Measurements from ENCODE around the gene ZNRF2.

The ZNRF2 gene

GRCh38 chr7:30323006-30323355 lies 38.6 kb downstream of the ZNRF2 start:
- DNase-seq = no peak

GRCh38 chr7:30327813-30328212 lies 43.4 kb downstream of the ZNRF2 start:
- peak; percentile 14 for DNase-seq

- no peak for DNase-seq
Measured at GRCh38 chr7:30328381-30328780, 44.0 kb downstream of the ZNRF2 start.

- DNase-seq = no peak
Measured at GRCh38 chr7:30329716-30330115, 45.3 kb downstream of the ZNRF2 start.

DNA sequence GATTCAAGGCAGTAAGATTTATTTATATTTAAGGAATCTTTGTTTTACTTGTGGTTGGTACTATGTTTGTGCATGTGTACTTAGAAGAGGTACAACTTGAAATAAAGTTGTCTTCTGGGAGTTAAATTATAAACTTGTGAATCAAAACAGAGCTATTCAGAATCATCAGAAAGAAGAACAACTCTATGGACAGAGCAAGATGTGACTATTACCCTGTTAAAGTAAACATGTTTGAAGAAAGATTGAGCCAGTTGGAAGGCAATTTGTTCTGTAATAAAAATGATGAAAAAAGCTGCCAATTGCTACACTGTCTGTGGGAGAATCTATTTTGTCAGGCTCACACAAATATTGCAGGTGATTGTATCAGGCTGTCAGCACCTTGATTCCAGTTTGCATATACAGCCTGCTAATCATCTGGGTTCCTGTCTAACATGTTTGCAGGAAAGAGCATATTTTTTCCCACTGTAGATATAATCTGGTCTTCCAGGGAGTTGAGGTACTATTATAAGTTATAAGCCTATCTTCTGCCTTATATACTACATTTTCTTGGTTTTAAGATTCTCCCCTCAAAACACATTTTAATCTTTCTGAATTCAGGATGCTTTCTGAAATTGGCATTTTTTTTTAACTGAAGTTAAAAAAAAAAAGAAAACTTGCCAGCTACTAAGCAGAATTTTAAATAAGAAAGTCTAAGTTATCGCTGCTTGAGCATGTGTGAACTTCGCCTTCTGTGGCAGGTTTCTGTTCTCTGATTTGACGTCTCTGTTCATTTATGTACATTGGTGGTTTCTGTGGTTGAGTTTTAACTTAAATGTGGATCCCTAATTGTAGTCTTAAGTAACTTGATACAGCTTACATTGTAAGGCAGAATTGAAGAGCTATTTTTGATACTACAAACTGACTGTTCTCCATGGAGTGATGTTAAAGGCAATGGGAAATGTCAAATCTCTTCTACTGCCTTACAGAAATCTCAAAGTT lies 46.0 kb downstream of the ZNRF2 start:
- DNase-seq = no peak

- DNase-seq = no peak
Measured at GRCh38 chr7:30331338-30331737, 46.9 kb downstream of the ZNRF2 start.

DNA sequence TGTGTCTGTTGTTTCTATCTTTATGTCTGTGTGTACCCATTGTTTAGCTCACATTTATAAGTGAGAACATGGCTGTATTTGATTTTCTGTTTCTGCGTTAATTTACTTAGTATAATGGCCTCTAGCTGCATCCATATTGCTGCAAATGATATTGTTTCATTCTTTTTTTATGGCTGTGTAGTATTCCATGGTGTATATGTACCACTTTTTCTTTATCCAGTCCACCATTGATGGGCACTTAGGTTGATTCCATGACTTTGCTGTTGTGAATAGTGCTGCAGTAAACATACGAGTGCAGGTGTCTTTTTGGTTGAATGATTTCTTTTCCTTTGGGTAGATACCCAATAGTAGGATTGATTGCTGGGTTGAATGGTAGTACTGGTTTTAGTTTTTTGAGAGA lies 48.2 kb downstream of the ZNRF2 start:
- DNase-seq = no peak

GRCh38 chr7:30335763-30336487 lies 51.5 kb downstream of the ZNRF2 start:
- DNase-seq = no peak

- no peak for DNase-seq
Measured at GRCh38 chr7:30344513-30344912, 60.1 kb downstream of the ZNRF2 start.

DNA sequence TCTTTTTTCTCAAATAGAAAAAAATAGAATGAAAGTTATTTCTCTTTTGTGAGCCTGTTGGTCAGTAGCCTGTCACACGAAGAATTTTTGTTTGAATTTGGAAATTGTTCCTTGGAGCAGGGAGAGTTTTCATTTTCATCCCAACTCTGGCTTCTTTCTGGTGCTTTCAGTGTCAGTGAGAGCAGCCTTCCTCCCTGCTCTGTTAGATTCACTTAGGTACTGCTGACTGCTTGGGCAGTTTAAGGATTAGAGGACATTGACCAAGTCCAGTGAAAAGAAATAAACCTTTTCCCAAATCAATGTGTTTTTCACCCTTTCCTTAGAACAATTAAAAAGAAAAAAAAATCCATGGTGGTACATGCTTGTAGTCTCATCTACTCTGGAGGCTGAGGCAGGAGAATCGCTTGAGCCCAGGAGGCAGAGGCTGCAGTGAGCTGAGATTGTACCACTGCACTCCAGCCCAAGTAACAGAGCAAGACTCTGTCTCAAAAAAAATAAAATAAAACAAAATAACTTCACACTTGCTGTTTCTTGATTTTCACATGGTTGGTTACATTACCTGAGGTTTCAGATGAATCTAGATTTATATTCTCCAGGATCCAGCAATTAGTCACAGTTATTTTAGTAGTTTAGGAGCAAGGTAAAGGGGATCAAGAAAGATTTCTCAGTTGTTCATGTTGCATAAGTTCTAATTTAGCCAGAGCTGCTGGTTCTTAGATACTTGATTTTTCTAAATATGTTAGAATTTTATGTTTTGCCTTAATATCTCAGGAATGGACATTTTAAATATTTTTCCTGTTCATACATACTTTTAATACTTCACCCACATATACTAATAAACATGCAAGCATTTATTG lies 63.1 kb downstream of the ZNRF2 start:
- DNase-seq = no peak

GRCh38 chr7:30348083-30348560 lies 63.7 kb downstream of the ZNRF2 start:
- DNase-seq = no peak

DNA sequence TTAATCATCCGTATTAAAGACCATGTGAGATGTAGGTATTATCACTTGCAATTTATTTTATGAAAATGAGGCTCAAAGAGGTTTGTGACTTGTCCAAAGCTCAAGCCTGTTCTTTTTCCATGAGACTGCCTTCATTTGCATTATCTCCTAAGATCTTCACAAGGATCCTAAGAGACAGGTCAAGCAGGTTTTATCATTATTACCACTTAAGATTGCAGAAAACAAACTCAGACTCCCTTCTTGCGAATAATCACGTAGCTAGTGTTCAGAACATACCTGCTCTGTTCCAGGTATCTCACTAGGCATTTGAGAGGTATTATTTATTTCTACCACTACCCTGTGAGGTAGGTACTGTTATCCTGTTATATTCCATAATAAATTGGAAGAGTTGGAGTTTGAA lies 64.8 kb downstream of the ZNRF2 start:
- DNase-seq = peak; percentile 12

DNA sequence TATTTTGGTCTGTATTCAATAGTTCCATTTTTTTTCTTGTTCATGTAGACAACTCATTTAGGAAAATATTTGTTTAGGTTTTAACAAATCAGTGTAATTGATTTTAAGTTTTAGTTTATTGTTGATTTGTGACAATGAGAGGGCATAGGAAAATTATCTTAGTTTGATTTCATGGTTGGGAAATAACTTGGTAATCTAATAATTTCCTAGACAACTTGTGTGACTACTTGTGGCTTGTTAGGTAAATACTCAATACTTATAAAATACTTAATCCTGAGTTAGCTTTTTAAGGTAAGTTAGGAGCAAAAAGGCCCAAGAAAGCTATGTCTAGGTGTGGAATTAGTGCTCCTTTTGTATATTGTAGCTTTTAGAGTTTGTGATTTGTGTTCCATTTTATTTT lies 65.4 kb downstream of the ZNRF2 start:
- no peak for DNase-seq

GRCh38 chr7:30351286-30351685 lies 66.9 kb downstream of the ZNRF2 start:
- no peak for DNase-seq

DNA sequence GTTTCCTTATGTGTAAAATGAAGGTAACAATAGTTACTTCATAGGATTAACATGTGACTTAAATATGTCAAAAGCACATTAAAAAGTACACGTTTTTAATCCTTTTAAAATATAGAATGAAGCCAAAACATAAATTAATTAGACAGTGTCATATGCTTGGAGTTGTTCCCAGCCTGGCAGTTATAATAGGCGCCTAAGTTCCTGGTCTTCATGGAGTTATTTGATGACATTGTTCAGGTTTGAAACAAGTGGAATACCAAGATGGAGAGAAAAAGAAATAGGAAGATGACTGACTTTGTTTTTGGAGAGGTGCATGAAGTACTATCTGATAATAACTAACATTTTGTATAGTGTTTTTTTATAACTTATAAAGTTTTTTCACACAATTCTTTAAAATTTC lies 67.3 kb downstream of the ZNRF2 start:
- DNase-seq = no peak

GRCh38 chr7:30352169-30352568 lies 67.8 kb downstream of the ZNRF2 start:
- DNase-seq = no peak

DNA sequence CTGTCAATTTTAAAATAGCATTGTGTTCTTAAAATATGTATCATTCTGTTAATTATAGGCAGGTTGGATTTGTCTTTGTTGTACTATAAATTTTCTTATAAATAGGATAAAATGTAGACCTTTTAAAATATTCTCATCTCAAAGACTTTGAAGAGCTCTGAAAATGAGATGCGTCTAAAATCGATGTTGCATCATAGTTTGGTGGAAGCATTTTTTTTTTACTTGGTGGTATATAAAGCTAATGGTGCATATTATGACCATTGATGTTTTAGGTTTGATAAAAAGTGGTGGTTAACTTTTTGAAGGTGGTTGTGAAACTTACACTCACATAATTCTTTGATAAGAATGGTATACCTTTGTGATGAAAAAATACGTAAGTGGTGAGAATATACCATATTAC lies 69.1 kb downstream of the ZNRF2 start:
- no peak for DNase-seq

GRCh38 chr7:30353932-30354607 lies 69.7 kb downstream of the ZNRF2 start:
- no peak for DNase-seq

- DNase-seq = no peak
Measured at GRCh38 chr7:30354791-30355190, 70.4 kb downstream of the ZNRF2 start.

DNA sequence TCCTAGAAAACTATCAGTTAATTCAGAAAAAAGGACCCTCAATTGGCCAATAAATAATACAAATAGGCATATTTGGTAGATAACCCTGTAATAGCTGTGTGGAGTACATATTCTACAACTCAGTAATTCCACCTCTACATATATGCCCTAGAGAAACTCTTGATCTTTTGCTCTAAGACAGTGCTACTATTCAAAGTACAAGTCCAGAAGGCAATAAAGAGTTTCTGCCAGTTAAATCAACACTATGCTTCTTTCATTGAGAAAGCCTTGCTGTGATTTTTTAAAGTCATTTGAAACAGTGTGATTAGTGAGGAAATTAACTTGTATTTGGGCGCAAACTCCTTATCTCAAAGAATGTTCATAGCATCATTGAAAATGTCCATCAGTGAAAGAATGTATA lies 75.6 kb downstream of the ZNRF2 start:
- DNase-seq = no peak

GRCh38 chr7:30363778-30364563 lies 79.6 kb downstream of the ZNRF2 start:
- DNase-seq = no peak

DNA sequence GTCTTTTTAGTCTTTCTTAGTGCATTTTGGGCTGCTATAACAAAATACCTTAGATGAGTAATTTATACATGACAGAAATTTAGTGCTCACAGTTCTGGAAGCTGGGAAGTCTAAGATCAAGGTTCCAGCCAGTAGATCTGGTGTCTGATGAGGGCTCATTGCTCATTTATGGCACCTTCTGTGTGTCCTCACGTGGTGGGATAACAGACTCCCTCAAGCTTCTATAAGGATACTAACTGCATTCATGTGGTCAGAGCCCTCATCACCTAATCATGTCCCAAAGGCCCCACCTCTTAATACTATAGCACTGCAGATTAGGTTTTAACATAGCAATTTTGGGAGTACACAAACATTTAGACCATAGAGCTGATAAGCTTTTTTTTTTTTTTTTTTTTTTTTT lies 80.4 kb downstream of the ZNRF2 start:
- no peak for DNase-seq
